Measurements from ENCODE around the gene ADGRB3.

- TF ChIP-seq RAD21 (IDR thresholded peaks at IDR 0.05; ENCODE audit: low read depth) (no peak), REST (IDR thresholded peaks at IDR 0.05; ENCODE audit: low read depth) (no peak), CEBPB (IDR thresholded peaks at IDR 0.05) (no peak), TCF12 (IDR thresholded peaks at IDR 0.05; ENCODE audit: low read depth) (no peak), EP300 (IDR thresholded peaks at IDR 0.05; ENCODE audit: borderline replicate concordance) (no peak), USF1 (IDR thresholded peaks at IDR 0.05) (no peak), TAF1 (IDR thresholded peaks at IDR 0.05; ENCODE audit: low read depth) (no peak)
Measured at GRCh38 chr6:69398729-69399128, 763.6 kb downstream of the ADGRB3 start.

Data from Ishikawa (cell line).